ENCODE results near the gene SNED1. TPM values are rescaled to one million over a fixed set of nuclear protein-coding genes. Genes with fewer than 3 reads are reported as not detected.

The SNED1 gene
- polyA plus RNA-seq, 3 donors: 0.02 to 3.4 (median 0.12) TPM

- Mint-ChIP-seq H3K27me3 (ENCODE audit: low read depth in 3 of 3) (peaks cover 4 to 15% (median 13%) of the 10 kb centered on the region in 3 donors), H3K27ac (no peak overlapping the region), H3K36me3 (no peaks in the 10 kb centered on the region), H3K4me3 (peak overlapping the region; percentile 51 to 76), H3K9me3 (no peaks in the 10 kb centered on the region), H3K4me1 (no peaks in the 10 kb centered on the region)
- 49% methylated on average over 14 of the region's 39 CpGs for WGBS (ENCODE audit: insufficient coverage)
- H3K27me3 ChIP-seq (ENCODE audit: control insufficient read depth in 2 of 2, insufficient read depth in 2 of 2, low read length in 2 of 2): peaks cover 0 to 16% of the 10 kb centered on the region in 2 donors
- H3K79me2 ChIP-seq (ENCODE audit: insufficient read depth, low read length): no peaks in the 10 kb centered on the region
- no peak overlapping the region for H3K27ac ChIP-seq (ENCODE audit: low read depth in 1 of 2, low read length in 2 of 2)
- no peak overlapping the region for H2AFZ ChIP-seq (ENCODE audit: insufficient read depth, low read depth, low read length, poor library complexity, severe bottlenecking)
- H3K36me3 ChIP-seq (replicated peaks in 1 of 2; ENCODE audit: control insufficient read depth in 1 of 2, insufficient read depth in 2 of 2, low read length in 2 of 2): no peaks in the 10 kb centered on the region
- no peaks in the 10 kb centered on the region for H3K9me3 ChIP-seq (replicated peaks in 1 of 2; ENCODE audit: control insufficient read depth in 1 of 2, insufficient read depth in 1 of 2, low read length in 2 of 2)
- DNase-seq: peak in 1 of 3 donors; percentile 1
- TF ChIP-seq CTCF (IDR thresholded peaks at IDR 0.05): no peak
- H4K20me1 ChIP-seq (ENCODE audit: insufficient read depth, low read length): no peaks in the 10 kb centered on the region
- no peak overlapping the region for H3K4me3 ChIP-seq (replicated peaks in 1 of 3; ENCODE audit: low read depth in 2 of 3, low read length in 3 of 3)
- intact Hi-C loops (cut with micrococcal nuclease): no loop called here
- no peak overlapping the region for H3K9ac ChIP-seq (ENCODE audit: insufficient read depth, low read length, poor library complexity, severe bottlenecking)
- peaks cover 0 to 4% of the 10 kb centered on the region in 2 donors for H3K4me1 ChIP-seq (ENCODE audit: control insufficient read depth in 1 of 2, insufficient read depth in 2 of 2, low read length in 2 of 2)
- peak overlapping the region; percentile 51 for H3K4me2 ChIP-seq (replicated peaks; ENCODE audit: extremely low read depth, low read length, poor library complexity, severe bottlenecking)
Measured at GRCh38 chr2:241035818-241036396, 37.5 kb downstream of the SNED1 start.

- intact Hi-C loops (cut with micrococcal nuclease): no loop called here
- H3K4me2 ChIP-seq (replicated peaks; ENCODE audit: extremely low read depth, low read length, poor library complexity, severe bottlenecking): peak overlapping the region; percentile 51
- H3K36me3 ChIP-seq (replicated peaks in 1 of 2; ENCODE audit: control insufficient read depth in 1 of 2, insufficient read depth in 2 of 2, low read length in 2 of 2): no peaks in the 10 kb centered on the region
Measured at GRCh38 chr2:241036397-241036963, 38.1 kb downstream of the SNED1 start.

More at GRCh38 chr2:241036397-241036963, 38.1 kb downstream of the SNED1 start:
- no peak for TF ChIP-seq CTCF (IDR thresholded peaks at IDR 0.05)
- no peak overlapping the region for H2AFZ ChIP-seq (ENCODE audit: insufficient read depth, low read depth, low read length, poor library complexity, severe bottlenecking)
- H3K9me3 ChIP-seq (replicated peaks in 1 of 2; ENCODE audit: control insufficient read depth in 1 of 2, insufficient read depth in 1 of 2, low read length in 2 of 2): no peaks in the 10 kb centered on the region
- peaks cover 0 to 4% of the 10 kb centered on the region in 2 donors for H3K4me1 ChIP-seq (ENCODE audit: control insufficient read depth in 1 of 2, insufficient read depth in 2 of 2, low read length in 2 of 2)
- Mint-ChIP-seq H3K27me3 (ENCODE audit: low read depth in 3 of 3) (peaks cover 4 to 18% (median 13%) of the 10 kb centered on the region in 3 donors), H3K4me3 (peak overlapping the region; percentile 51 to 76), H3K9me3 (no peaks in the 10 kb centered on the region), H3K4me1 (peaks cover 3% of the 10 kb centered on the region), H3K36me3 (no peaks in the 10 kb centered on the region), H3K27ac (no peak overlapping the region)
- no peaks in the 10 kb centered on the region for H3K79me2 ChIP-seq (ENCODE audit: insufficient read depth, low read length)
- H3K27me3 ChIP-seq (ENCODE audit: control insufficient read depth in 2 of 2, insufficient read depth in 2 of 2, low read length in 2 of 2): peaks cover 0 to 16% of the 10 kb centered on the region in 2 donors
- no peak overlapping the region for H3K27ac ChIP-seq (ENCODE audit: low read depth in 1 of 2, low read length in 2 of 2)
- DNase-seq: peak in 1 of 3 donors; percentile 3
- WGBS (ENCODE audit: insufficient coverage): 59% methylated on average over 24 of the region's 36 CpGs
- no peaks in the 10 kb centered on the region for H4K20me1 ChIP-seq (ENCODE audit: insufficient read depth, low read length)
- H3K4me3 ChIP-seq (replicated peaks in 1 of 3; ENCODE audit: low read depth in 2 of 3, low read length in 3 of 3): no peak overlapping the region
- peak overlapping the region; percentile 21 for H3K9ac ChIP-seq (ENCODE audit: insufficient read depth, low read length, poor library complexity, severe bottlenecking)

All from CD14-positive monocyte (primary cell).